Ovary (tissue), 3 donors: ENCODE measurements around the gene PAN3.

Experiments
- POLR2A ChIP-seq: fragments of 450-650 bp; IDR thresholded peaks from one replicate; pipeline ENCODE4 v1.6.1; 2017; ENCODE audit warnings: antibody characterized with exemption, mild to moderate bottlenecking, moderate library complexity
- TF ChIP-seq, protein P1 (sequence below), 3 donors: fragments of 450-650 bp in 2 of 3; fragments of 200-600 bp in 1 of 3; IDR thresholded peaks; one replicate each; pipeline versions ENCODE4 v1.5.1 to v1.8.0; 2016 to 2022; ENCODE audit warnings: antibody characterized with exemption in 3 of 3, mild to moderate bottlenecking in 1 of 3
- donor health status: DM: no; HTN: no; CAD: no.

DNA sequence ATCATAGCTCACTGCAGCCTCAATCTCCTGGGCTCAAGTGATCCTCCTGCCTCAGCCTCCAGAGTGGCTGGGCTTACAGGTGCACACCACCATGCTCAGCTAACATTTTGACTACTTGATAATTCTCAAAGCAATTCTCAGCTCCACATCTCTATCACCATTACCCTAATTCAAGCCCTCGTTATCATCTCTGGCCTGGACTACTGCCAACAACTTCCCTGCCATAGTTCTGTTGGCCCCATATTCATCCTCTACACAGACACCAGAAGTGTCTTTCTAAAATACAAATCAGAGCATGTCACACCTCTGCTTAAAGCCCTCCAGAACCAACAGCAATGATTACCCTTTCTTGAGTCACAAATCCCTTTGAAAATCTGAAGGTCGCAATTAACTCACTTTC, 45.9 kb upstream of the PAN3 start:
- TF ChIP-seq POLR2A = no peak
- TF ChIP-seq, protein P1, sequence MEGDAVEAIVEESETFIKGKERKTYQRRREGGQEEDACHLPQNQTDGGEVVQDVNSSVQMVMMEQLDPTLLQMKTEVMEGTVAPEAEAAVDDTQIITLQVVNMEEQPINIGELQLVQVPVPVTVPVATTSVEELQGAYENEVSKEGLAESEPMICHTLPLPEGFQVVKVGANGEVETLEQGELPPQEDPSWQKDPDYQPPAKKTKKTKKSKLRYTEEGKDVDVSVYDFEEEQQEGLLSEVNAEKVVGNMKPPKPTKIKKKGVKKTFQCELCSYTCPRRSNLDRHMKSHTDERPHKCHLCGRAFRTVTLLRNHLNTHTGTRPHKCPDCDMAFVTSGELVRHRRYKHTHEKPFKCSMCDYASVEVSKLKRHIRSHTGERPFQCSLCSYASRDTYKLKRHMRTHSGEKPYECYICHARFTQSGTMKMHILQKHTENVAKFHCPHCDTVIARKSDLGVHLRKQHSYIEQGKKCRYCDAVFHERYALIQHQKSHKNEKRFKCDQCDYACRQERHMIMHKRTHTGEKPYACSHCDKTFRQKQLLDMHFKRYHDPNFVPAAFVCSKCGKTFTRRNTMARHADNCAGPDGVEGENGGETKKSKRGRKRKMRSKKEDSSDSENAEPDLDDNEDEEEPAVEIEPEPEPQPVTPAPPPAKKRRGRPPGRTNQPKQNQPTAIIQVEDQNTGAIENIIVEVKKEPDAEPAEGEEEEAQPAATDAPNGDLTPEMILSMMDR (IDR thresholded peaks at IDR 0.05) = no peak
